ENCODE data around the gene C20orf202. TPM values are rescaled to one million over a fixed set of nuclear protein-coding genes. Genes with fewer than 3 reads are reported as not detected.

The C20orf202 gene
- total and polyA plus RNA-seq, 8 donors = 0.76 to 1.7 (median 1.3) TPM; not detected in 1

DNA sequence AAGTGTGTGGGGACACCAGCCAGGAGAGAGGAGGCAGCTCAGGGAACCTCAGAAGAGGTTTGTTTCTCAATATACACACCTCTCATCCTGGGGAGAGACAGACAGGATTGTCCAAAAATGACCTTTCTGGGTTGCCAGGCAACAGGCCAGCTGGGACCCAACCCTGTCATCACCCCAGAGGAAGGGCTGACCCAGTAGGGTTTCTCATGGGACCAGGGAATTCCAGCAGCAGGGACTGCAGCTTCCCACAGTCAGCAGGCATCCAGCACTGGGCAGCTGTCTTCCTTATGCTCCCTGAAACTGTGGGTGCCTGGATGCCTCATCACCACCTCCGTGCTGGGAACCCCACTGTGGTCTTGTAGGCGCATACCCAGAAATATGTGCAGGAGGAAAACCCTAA lies 1.3 kb downstream of the C20orf202 start:
- intact Hi-C loops (cut with DNase I) = no loop called here
- no peak for ATAC-seq
- peak overlapping the region in 1 of 2 donors; percentile 26 for H3K27ac ChIP-seq

DNA sequence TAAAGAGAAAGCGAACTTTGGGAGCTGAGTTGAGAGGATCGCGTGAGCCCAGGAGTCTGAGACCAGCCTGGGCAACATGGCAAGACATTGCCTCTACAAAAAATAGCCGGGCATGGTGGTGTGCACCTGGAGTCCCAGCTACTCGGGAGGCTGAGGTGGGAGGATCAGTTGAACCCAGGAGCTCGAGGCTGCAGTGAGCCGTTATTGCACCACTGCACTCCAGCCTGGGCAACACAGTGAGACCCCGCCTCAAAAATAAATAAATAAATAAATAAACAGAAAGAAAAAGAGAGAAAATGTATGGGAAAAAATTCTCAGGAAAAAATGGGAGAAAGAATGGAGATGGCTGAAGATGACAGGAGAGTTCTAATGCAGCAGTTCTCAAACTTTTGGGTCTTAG lies 2.5 kb downstream of the C20orf202 start:
- intact Hi-C loops (cut with DNase I) = no loop called here
- no peak for ATAC-seq

More for the DNA sequence above, 1.3 kb downstream of the C20orf202 start:
- no peak for DNase-seq
- H3K9me3 ChIP-seq = no peaks in the 10 kb centered on the region
- TF ChIP-seq, protein P1, sequence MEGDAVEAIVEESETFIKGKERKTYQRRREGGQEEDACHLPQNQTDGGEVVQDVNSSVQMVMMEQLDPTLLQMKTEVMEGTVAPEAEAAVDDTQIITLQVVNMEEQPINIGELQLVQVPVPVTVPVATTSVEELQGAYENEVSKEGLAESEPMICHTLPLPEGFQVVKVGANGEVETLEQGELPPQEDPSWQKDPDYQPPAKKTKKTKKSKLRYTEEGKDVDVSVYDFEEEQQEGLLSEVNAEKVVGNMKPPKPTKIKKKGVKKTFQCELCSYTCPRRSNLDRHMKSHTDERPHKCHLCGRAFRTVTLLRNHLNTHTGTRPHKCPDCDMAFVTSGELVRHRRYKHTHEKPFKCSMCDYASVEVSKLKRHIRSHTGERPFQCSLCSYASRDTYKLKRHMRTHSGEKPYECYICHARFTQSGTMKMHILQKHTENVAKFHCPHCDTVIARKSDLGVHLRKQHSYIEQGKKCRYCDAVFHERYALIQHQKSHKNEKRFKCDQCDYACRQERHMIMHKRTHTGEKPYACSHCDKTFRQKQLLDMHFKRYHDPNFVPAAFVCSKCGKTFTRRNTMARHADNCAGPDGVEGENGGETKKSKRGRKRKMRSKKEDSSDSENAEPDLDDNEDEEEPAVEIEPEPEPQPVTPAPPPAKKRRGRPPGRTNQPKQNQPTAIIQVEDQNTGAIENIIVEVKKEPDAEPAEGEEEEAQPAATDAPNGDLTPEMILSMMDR (IDR thresholded peaks at IDR 0.05) = no peak
- H3K4me1 ChIP-seq = no peaks in the 10 kb centered on the region
- no peaks in the 10 kb centered on the region for H3K36me3 ChIP-seq
- no peak overlapping the region for H3K4me3 ChIP-seq
- no peaks in the 10 kb centered on the region for H3K27me3 ChIP-seq

DNA sequence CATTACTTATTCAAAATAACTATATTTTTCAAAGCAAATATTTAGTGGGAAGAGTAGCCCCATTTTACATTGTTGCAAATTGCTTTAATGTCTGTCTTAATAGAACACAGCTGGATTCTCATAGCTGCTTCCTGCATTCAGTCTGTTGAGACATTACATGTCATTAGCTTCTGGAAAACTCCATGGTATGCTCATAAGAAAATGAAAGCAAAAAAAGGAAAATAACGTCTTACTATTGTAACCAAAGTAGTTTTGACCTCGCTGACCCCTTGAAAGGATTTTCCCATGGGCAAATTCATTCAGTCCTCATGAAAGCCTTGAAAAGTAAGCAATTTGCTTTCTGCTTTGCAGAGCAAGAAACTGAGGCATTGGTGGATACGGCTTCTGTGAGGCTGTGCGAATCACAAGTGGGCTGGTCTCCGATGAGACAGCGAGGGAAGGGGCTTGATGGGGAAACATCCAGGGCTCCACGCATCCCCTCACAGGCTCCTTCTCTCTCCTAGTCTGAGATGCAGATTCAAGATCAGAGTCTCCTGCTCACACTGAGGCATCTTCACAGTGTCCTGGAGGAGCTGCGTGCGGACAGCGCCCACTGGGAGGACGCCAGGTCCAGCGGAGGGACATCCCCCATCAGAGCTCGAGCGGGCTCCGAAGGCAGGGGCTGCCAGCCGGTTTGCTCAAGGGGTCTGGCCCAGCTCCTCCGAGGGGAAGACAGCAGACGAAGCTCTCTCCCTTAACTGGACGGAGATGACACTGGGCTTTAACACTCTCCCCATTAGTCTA lies 3.3 kb downstream of the C20orf202 start:
- H3K4me3 ChIP-seq = no peak overlapping the region
- intact Hi-C loops (cut with DNase I) = no loop called here
- no peak overlapping the region for H3K27ac ChIP-seq
- H3K27me3 ChIP-seq = no peaks in the 10 kb centered on the region
- TF ChIP-seq, protein P1 (IDR thresholded peaks at IDR 0.05) = no peak
- H3K9me3 ChIP-seq = no peaks in the 10 kb centered on the region
- H3K36me3 ChIP-seq = no peaks in the 10 kb centered on the region
- peak; percentile 18 for ATAC-seq
- no peak for DNase-seq
- H3K4me1 ChIP-seq = no peaks in the 10 kb centered on the region

More for the DNA sequence above, 2.5 kb downstream of the C20orf202 start:
- Histone ChIP-seq H3K9me3 (no peaks in the 10 kb centered on the region), H3K27ac (no peak overlapping the region), H3K4me1 (no peaks in the 10 kb centered on the region), H3K4me3 (no peak overlapping the region), H3K27me3 (no peaks in the 10 kb centered on the region), H3K36me3 (no peaks in the 10 kb centered on the region)
- TF ChIP-seq, protein P1 (IDR thresholded peaks at IDR 0.05) = no peak
- DNase-seq = no peak

DNA sequence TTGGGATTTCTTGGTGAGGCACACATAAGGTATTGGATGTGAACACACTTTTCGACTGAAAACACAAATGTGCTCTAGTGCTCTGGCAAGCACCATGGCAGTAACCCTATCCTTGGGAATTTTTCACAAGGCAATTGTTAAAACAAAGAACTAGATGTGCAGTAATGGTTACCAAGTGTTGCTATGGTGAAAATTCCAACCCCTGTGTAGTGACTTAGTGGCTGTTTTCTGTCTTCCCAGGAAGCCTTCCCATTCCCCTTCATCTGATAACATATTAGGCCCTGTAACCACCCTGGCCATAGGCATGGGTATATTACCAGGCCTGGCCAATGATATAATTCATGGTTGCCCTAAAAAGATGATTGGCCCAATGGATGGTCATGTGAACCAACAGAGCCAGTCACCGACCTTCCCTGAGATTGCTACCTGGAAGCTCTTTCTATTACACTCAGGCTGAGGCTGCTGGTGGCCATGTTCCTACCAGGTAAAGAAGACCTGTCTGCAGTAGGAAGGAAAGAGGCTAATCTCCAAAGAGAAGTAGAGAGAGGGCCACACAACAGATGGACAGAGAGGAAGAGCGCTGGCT lies 4.1 kb downstream of the C20orf202 start:
- Histone ChIP-seq H3K4me1 (no peaks in the 10 kb centered on the region), H3K4me3 (no peak overlapping the region), H3K27ac (no peak overlapping the region), H3K9me3 (no peaks in the 10 kb centered on the region), H3K36me3 (no peaks in the 10 kb centered on the region), H3K27me3 (no peaks in the 10 kb centered on the region)
- ATAC-seq (no peak), DNase-seq (no peak)
- intact Hi-C loops (cut with DNase I) = no loop called here
- TF ChIP-seq, protein P1 (IDR thresholded peaks at IDR 0.05) = no peak
